ENCODE data around the gene LDLRAD4.

The LDLRAD4 gene

GRCh38 chr18:13371689-13372418 is 153.3 kb downstream of the LDLRAD4 start:
- peak; percentile 31 for DNase-seq (ENCODE audit: low spot score)

- DNase-seq (ENCODE audit: low spot score) = no peak
Observed at GRCh38 chr18:13372531-13372951, 154.0 kb downstream of the LDLRAD4 start.

- DNase-seq (ENCODE audit: low spot score) = no peak
Observed at GRCh38 chr18:13374096-13374467, 155.5 kb downstream of the LDLRAD4 start.

GRCh38 chr18:13374468-13375301 is 156.1 kb downstream of the LDLRAD4 start:
- no peak for DNase-seq (ENCODE audit: low spot score)

- DNase-seq (ENCODE audit: low spot score) = peak; percentile 84
Observed at GRCh38 chr18:13375302-13376255, 157.0 kb downstream of the LDLRAD4 start.

- peak; percentile 48 for DNase-seq (ENCODE audit: low spot score)
Observed at GRCh38 chr18:13376298-13376840, 157.8 kb downstream of the LDLRAD4 start.

- DNase-seq (ENCODE audit: low spot score) = peak; percentile 71
Observed at GRCh38 chr18:13376841-13377351, 158.3 kb downstream of the LDLRAD4 start.

GRCh38 chr18:13377496-13377895 is 158.9 kb downstream of the LDLRAD4 start:
- peak; percentile 45 for DNase-seq (ENCODE audit: low spot score)

- peak; percentile 46 for DNase-seq (ENCODE audit: low spot score)
Observed at GRCh38 chr18:13378150-13378549, 159.6 kb downstream of the LDLRAD4 start.

- no peak for DNase-seq (ENCODE audit: low spot score)
Observed at GRCh38 chr18:13379062-13379865, 160.7 kb downstream of the LDLRAD4 start.

GRCh38 chr18:13379930-13380690 is 161.6 kb downstream of the LDLRAD4 start:
- DNase-seq (ENCODE audit: low spot score) = no peak

GRCh38 chr18:13380691-13381070 is 162.1 kb downstream of the LDLRAD4 start:
- no peak for DNase-seq (ENCODE audit: low spot score)

- no peak for DNase-seq (ENCODE audit: low spot score)
Observed at GRCh38 chr18:13381331-13381730, 162.8 kb downstream of the LDLRAD4 start.

- DNase-seq (ENCODE audit: low spot score) = peak; percentile 67
Observed at GRCh38 chr18:13381944-13382365, 163.4 kb downstream of the LDLRAD4 start.

GRCh38 chr18:13382366-13382953 is 163.9 kb downstream of the LDLRAD4 start:
- peak; percentile 77 for DNase-seq (ENCODE audit: low spot score)

GRCh38 chr18:13382954-13383827 is 164.6 kb downstream of the LDLRAD4 start:
- peak; percentile 24 for DNase-seq (ENCODE audit: low spot score)

GRCh38 chr18:13386891-13387801 is 168.6 kb downstream of the LDLRAD4 start:
- DNase-seq (ENCODE audit: low spot score) = no peak

All from CD4-positive, alpha-beta T cell treated with Interleukin-2 at 100 ng/mL for 4 hours (primary cell).